ENCODE measurements around the gene CRYBA4. TPM values are rescaled to one million over a fixed set of nuclear protein-coding genes. Genes with fewer than 3 reads are reported as not detected.

The CRYBA4 gene
- total RNA-seq, 3 donors from 2014 or later: not detected

GRCh38 chr22:26593763-26594162 is 28.0 kb upstream of the CRYBA4 start:
- DNase-seq (ENCODE audit: low spot score in 2 of 2): no peak
- H3K27me3 ChIP-seq: no peaks in the 10 kb centered on the region
- H3K4me1 ChIP-seq: peaks cover 0 to 3% of the 10 kb centered on the region in 2 donors
- no peak overlapping the region for H3K27ac ChIP-seq
- TF ChIP-seq POLR2A (IDR thresholded peaks at IDR 0.05): no peak
- no peak for TF ChIP-seq POLR2AphosphoS5 (IDR thresholded peaks at IDR 0.05)
- TF ChIP-seq CTCF (IDR thresholded peaks at IDR 0.05): no peak
- intact Hi-C loops (cut with DNase I; ENCODE audit: low total_unique reads): no loop called here
- H3K4me3 ChIP-seq: no peak overlapping the region
- H3K36me3 ChIP-seq: no peaks in the 10 kb centered on the region
- H3K9me3 ChIP-seq: no peaks in the 10 kb centered on the region

GRCh38 chr22:26597026-26597425 is 24.7 kb upstream of the CRYBA4 start:
- no peak overlapping the region for H3K27ac ChIP-seq
- no peaks in the 10 kb centered on the region for H3K36me3 ChIP-seq
- DNase-seq (ENCODE audit: low spot score in 2 of 2): no peak
- no peaks in the 10 kb centered on the region for H3K4me1 ChIP-seq
- H3K27me3 ChIP-seq: no peaks in the 10 kb centered on the region
- H3K4me3 ChIP-seq: no peak overlapping the region
- H3K9me3 ChIP-seq: no peaks in the 10 kb centered on the region
- intact Hi-C loops (cut with DNase I; ENCODE audit: low total_unique reads): no loop called here
- TF ChIP-seq POLR2A (IDR thresholded peaks at IDR 0.05): no peak
- no peak for TF ChIP-seq POLR2AphosphoS5 (IDR thresholded peaks at IDR 0.05)
- TF ChIP-seq CTCF (IDR thresholded peaks at IDR 0.05): no peak

GRCh38 chr22:26597480-26597879 is 24.3 kb upstream of the CRYBA4 start:
- Histone ChIP-seq H3K9me3 (no peaks in the 10 kb centered on the region), H3K27me3 (no peaks in the 10 kb centered on the region), H3K27ac (no peak overlapping the region), H3K4me3 (no peak overlapping the region), H3K36me3 (no peaks in the 10 kb centered on the region), H3K4me1 (no peaks in the 10 kb centered on the region)
- no peak for DNase-seq (ENCODE audit: low spot score in 2 of 2)
- TF ChIP-seq CTCF (IDR thresholded peaks at IDR 0.05) (no peak), POLR2A (IDR thresholded peaks at IDR 0.05) (no peak), POLR2AphosphoS5 (IDR thresholded peaks at IDR 0.05) (no peak)
- intact Hi-C loops (cut with DNase I; ENCODE audit: low total_unique reads): no loop called here

GRCh38 chr22:26599505-26599904 is 22.3 kb upstream of the CRYBA4 start:
- Histone ChIP-seq H3K4me1 (no peaks in the 10 kb centered on the region), H3K9me3 (no peaks in the 10 kb centered on the region), H3K27ac (no peak overlapping the region), H3K27me3 (no peaks in the 10 kb centered on the region), H3K4me3 (no peak overlapping the region), H3K36me3 (no peaks in the 10 kb centered on the region)
- TF ChIP-seq CTCF (IDR thresholded peaks at IDR 0.05): no peak
- TF ChIP-seq POLR2AphosphoS5 (IDR thresholded peaks at IDR 0.05): no peak
- TF ChIP-seq POLR2A (IDR thresholded peaks at IDR 0.05): no peak
- intact Hi-C loops (cut with DNase I; ENCODE audit: low total_unique reads): no loop called here
- no peak for DNase-seq (ENCODE audit: low spot score in 2 of 2)

GRCh38 chr22:26601726-26602125 is 20.0 kb upstream of the CRYBA4 start:
- TF ChIP-seq CTCF (IDR thresholded peaks at IDR 0.05) (no peak), POLR2A (IDR thresholded peaks at IDR 0.05) (no peak), POLR2AphosphoS5 (IDR thresholded peaks at IDR 0.05) (no peak)
- intact Hi-C loops (cut with DNase I; ENCODE audit: low total_unique reads): no loop called here
- no peak overlapping the region for H3K27ac ChIP-seq
- H3K36me3 ChIP-seq: no peaks in the 10 kb centered on the region
- H3K4me1 ChIP-seq: no peaks in the 10 kb centered on the region
- no peak overlapping the region for H3K4me3 ChIP-seq
- DNase-seq (ENCODE audit: low spot score in 2 of 2): no peak
- H3K27me3 ChIP-seq: no peaks in the 10 kb centered on the region
- no peaks in the 10 kb centered on the region for H3K9me3 ChIP-seq
